Measurements from ENCODE around the gene CACNA1H. TPM values are rescaled to one million over a fixed set of nuclear protein-coding genes. Genes with fewer than 3 reads are reported as not detected.

Gene CACNA1H
- total and polyA plus RNA-seq, 2 donors (not counting 3 experiments of a cell fraction or from before 2014, with no cell fraction given), result 0.03 TPM; not detected in 1

- H3K36me3 ChIP-seq (ENCODE audit: control insufficient read depth in 2 of 2, extremely low read depth in 1 of 2, insufficient read depth in 2 of 2, low read length in 2 of 2), result no peaks in the 10 kb centered on the region
- no peaks in the 10 kb centered on the region for H3K79me2 ChIP-seq (ENCODE audit: control insufficient read depth, insufficient read depth, low read length)
- no peak for FAIRE-seq
- H3K9me3 ChIP-seq (replicated peaks; ENCODE audit: control insufficient read depth, insufficient read depth, low read length), result no peaks in the 10 kb centered on the region
- no peaks in the 10 kb centered on the region for H3K4me1 ChIP-seq (ENCODE audit: control insufficient read depth, extremely low read depth, insufficient read depth, low read length)
- no TSS peak for BruUV-seq (replicated peaks)
- H3K27ac ChIP-seq (ENCODE audit: insufficient read depth, low read depth, low read length), result no peak overlapping the region
- H3K4me3 ChIP-seq (replicated peaks in 1 of 3; ENCODE audit: insufficient read depth in 1 of 3, low read depth in 1 of 3, low read length in 3 of 3), result no peak overlapping the region
- H3K4me2 ChIP-seq (ENCODE audit: insufficient read depth, low read length), result no peak overlapping the region
- TF ChIP-seq FOS (IDR thresholded peaks at IDR 0.05; ENCODE audit: borderline replicate concordance, insufficient read depth, low read length), result no peak
- TF ChIP-seq MYC (IDR thresholded peaks at IDR 0.05; ENCODE audit: low read depth, low read length), result no peak
- no peak for TF ChIP-seq MAX (IDR thresholded peaks at IDR 0.05; ENCODE audit: insufficient read depth, insufficient read length)
- TF ChIP-seq CTCF (IDR thresholded peaks at IDR 0.05; ENCODE audit: extremely low read depth in 1 of 2, insufficient read depth in 1 of 2, low read depth in 1 of 2, low read length in 2 of 2), result no peak
- TF ChIP-seq POLR2A (IDR thresholded peaks at IDR 0.05; ENCODE audit: low read depth, low read length), result no peak
- TF ChIP-seq GATA2 (IDR thresholded peaks at IDR 0.05; ENCODE audit: insufficient read depth, insufficient read length, low read depth, low read length), result no peak
- POLR2A ChIA-PET, result no interaction called here
- DNase-seq (ENCODE audit: low read depth, low spot score), result no peak
- CTCF ChIA-PET, result no interaction called here
- H2AFZ ChIP-seq (ENCODE audit: low read depth, low read length), result no peak overlapping the region
- intact Hi-C loops (cut with micrococcal nuclease), result loop anchor here (2.0 kb wide), 1 partner anchor 41 kb away; no protein-coding TSS in a partner anchor
- no peaks in the 10 kb centered on the region for H4K20me1 ChIP-seq (replicated peaks; ENCODE audit: control insufficient read depth, extremely low read depth, insufficient read depth, low read length)
- dilution Hi-C loops (cut with MboI; ENCODE audit: extremely low pct_ligation_motif_present, low sequenced_read_pairs), result no loop called here
- no peaks in the 10 kb centered on the region for H3K27me3 ChIP-seq (ENCODE audit: control insufficient read depth in 2 of 2, insufficient read depth in 2 of 2, low read length in 2 of 2)
- H3K9me1 ChIP-seq (replicated peaks; ENCODE audit: control insufficient read depth, extremely low read depth, insufficient read depth, low read length), result no peaks in the 10 kb centered on the region
- H3K9ac ChIP-seq (replicated peaks; ENCODE audit: extremely low read depth, insufficient read depth, low read length), result no peak overlapping the region
Measured at GRCh38 chr16:1215574-1216295, 62.8 kb downstream of the CACNA1H start.

All from endothelial cell of umbilical vein (primary cell).